Neutrophil (primary cell): ENCODE measurements around the gene KIFBP.

Source experiments
- H3K27ac ChIP-seq: fragments of 200-600 bp; sonication (generic); 2 replicates; pipeline ENCODE4 v1.5.1; 2016; ENCODE audit warnings: mild to moderate bottlenecking, moderate library complexity
- H3K27me3 ChIP-seq: fragments of 200-600 bp; sonication (generic); 2 replicates; pipeline ENCODE4 v1.6.0; 2016; ENCODE audit warnings: mild to moderate bottlenecking
- H3K36me3 ChIP-seq: fragments of 200-600 bp; sonication (generic); 2 replicates; pipeline ENCODE4 v1.5.1; 2017
- H3K4me1 ChIP-seq, 2 experiments: fragments of 200-600 bp in 1 of 2; sonication (generic) in 1 of 2; 1 replicate in 1 of 2; 2 replicates in 1 of 2; pipeline versions ENCODE4 v1.5.1 to v1.6.1; 2013 to 2016; ENCODE audit warnings: low read depth in 1 of 2, low read length in 1 of 2, mild to moderate bottlenecking in 1 of 2, moderate library complexity in 1 of 2; ENCODE audit not compliant: control insufficient read depth in 1 of 2, insufficient read depth in 1 of 2
- H3K4me3 ChIP-seq, 2 experiments: fragments of 200-600 bp in 1 of 2; sonication (generic) in 1 of 2; 1 replicate in 1 of 2; 2 replicates in 1 of 2; pipeline ENCODE4 v1.5.1; 2013 to 2016; ENCODE audit warnings: low read depth in 1 of 2, low read length in 1 of 2, mild to moderate bottlenecking in 1 of 2, moderate library complexity in 1 of 2
- H3K9me3 ChIP-seq: fragments of 200-600 bp; sonication (generic); 2 replicates; pipeline ENCODE4 v1.5.1; 2016
- TF ChIP-seq, protein P1 (sequence below): fragments of 200-600 bp; sonication (generic); IDR thresholded peaks from 2 replicates; pipeline ENCODE4 v1.5.1; 2016; ENCODE audit warnings: antibody characterized with exemption

The KIFBP gene

DNA sequence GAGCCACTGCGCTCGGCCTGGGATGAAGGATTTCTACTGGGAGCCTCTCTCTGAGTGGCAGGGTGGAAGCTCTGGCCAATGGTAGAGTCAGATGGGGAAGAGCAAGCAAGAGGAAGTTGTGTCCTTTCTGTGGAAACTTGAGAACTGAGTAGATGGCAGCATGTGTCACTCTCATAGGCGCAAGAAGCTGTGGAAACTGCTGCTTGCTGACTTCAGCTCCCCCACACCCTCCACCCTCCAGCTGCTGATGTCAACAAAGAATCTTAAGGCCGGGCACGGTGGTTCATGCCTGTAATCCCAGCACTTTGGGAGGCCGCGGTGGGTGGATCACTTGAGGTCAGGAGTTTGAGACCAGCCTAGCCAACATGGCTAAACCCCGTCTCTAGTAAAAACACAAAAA lies 59.5 kb downstream of the KIFBP start:
- H3K4me3 ChIP-seq, result peak overlapping the region; percentile 23 to 63

GRCh38 chr10:69049566-69049961 lies 61.0 kb downstream of the KIFBP start:
- Histone ChIP-seq H3K27me3 (no peaks in the 10 kb centered on the region), H3K4me3 (peak overlapping the region in 1 of 2 experiments; percentile 63), H3K9me3 (no peaks in the 10 kb centered on the region), H3K36me3 (no peaks in the 10 kb centered on the region), H3K4me1 (peaks cover 97 to 98% of the 10 kb centered on the region in 2 experiments), H3K27ac (peak overlapping the region; percentile 100)
- TF ChIP-seq, protein P1, sequence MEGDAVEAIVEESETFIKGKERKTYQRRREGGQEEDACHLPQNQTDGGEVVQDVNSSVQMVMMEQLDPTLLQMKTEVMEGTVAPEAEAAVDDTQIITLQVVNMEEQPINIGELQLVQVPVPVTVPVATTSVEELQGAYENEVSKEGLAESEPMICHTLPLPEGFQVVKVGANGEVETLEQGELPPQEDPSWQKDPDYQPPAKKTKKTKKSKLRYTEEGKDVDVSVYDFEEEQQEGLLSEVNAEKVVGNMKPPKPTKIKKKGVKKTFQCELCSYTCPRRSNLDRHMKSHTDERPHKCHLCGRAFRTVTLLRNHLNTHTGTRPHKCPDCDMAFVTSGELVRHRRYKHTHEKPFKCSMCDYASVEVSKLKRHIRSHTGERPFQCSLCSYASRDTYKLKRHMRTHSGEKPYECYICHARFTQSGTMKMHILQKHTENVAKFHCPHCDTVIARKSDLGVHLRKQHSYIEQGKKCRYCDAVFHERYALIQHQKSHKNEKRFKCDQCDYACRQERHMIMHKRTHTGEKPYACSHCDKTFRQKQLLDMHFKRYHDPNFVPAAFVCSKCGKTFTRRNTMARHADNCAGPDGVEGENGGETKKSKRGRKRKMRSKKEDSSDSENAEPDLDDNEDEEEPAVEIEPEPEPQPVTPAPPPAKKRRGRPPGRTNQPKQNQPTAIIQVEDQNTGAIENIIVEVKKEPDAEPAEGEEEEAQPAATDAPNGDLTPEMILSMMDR, result no peak

More for the DNA sequence above, 59.5 kb downstream of the KIFBP start:
- TF ChIP-seq, protein P1, result no peak
- Histone ChIP-seq H3K27me3 (no peaks in the 10 kb centered on the region), H3K9me3 (no peaks in the 10 kb centered on the region), H3K27ac (peak overlapping the region; percentile 100), H3K4me1 (peaks cover 97 to 99% of the 10 kb centered on the region in 2 experiments), H3K36me3 (no peaks in the 10 kb centered on the region)

- H3K36me3 ChIP-seq, result no peaks in the 10 kb centered on the region
- H3K4me3 ChIP-seq, result peak overlapping the region in 1 of 2 experiments; percentile 16
- TF ChIP-seq, protein P1, result peak; percentile 34
Measured at GRCh38 chr10:69051303-69051702, 62.7 kb downstream of the KIFBP start.

DNA sequence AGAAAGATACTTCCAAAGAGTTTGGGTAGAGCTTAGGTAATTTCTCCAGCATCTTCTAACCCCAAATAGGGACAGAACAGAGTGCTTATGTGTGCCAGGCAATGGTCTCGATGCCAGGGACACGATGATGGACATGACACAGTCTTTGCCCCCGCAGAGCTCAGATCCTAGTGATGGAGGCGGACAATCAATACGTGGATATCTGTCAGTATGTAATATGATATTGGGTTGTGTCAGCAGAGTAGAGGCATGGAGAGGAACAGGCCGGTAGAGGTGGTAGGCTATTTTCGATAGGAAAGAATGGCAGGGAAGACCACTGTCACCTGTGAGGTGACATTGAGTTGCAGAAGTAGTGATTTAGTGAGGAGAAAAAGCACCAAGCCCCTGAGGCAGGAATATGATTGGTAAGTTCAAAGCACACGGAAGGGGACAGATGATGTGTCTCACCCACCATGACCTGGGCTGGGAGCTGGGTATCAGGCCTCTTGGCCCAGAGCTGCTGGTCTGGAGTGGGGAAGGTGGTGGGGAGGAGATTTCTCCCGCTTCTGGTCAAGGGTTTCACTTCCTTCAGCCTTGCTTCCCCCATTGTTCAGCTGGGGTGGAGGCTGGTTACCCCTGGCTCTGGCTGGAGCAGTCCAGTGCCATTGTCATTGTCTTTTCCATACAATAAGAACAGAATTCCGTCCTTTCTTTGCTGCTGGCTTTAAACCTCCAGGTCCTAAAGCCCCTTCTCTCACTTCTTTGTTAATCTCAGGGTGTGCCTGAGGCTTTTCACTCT lies 63.3 kb downstream of the KIFBP start:
- H3K4me3 ChIP-seq, result no peak overlapping the region

More at GRCh38 chr10:69051303-69051702, 62.7 kb downstream of the KIFBP start:
- Histone ChIP-seq H3K27ac (peak overlapping the region; percentile 100), H3K4me1 (peaks cover 96% of the 10 kb centered on the region in 2 experiments), H3K9me3 (no peaks in the 10 kb centered on the region), H3K27me3 (no peaks in the 10 kb centered on the region)

GRCh38 chr10:69052736-69053135 lies 64.1 kb downstream of the KIFBP start:
- Histone ChIP-seq H3K4me1 (peaks cover 96% of the 10 kb centered on the region in 2 experiments), H3K4me3 (no peak overlapping the region), H3K36me3 (no peaks in the 10 kb centered on the region), H3K9me3 (no peaks in the 10 kb centered on the region), H3K27ac (peak overlapping the region; percentile 100), H3K27me3 (no peaks in the 10 kb centered on the region)
- TF ChIP-seq, protein P1, result no peak

More for the DNA sequence above, 63.3 kb downstream of the KIFBP start:
- Histone ChIP-seq H3K27ac (peak overlapping the region; percentile 100), H3K9me3 (no peaks in the 10 kb centered on the region), H3K4me1 (peaks cover 96% of the 10 kb centered on the region in 2 experiments), H3K36me3 (no peaks in the 10 kb centered on the region), H3K27me3 (no peaks in the 10 kb centered on the region)
- TF ChIP-seq, protein P1, result no peak
